GM20000 (cell line): ENCODE results near the gene BRIP1.

Experiments
- DNase-seq: peaks from one replicate; pipeline ENCODE4 v3.0.0; 2012; ENCODE audit warnings: low spot score
- CTCF ChIP-seq: IDR thresholded peaks from 2 replicates; pipeline ENCODE4 v1.5.1; 2012; ENCODE audit warnings: mild to moderate bottlenecking, control low read depth; ENCODE audit errors: extremely low read depth, missing control alignments

Gene BRIP1

GRCh38 chr17:61806081-61806828 lies 57.1 kb downstream of the BRIP1 start:
- DNase-seq: no peak
- no peak for TF ChIP-seq CTCF

GRCh38 chr17:61805399-61805798 lies 57.9 kb downstream of the BRIP1 start:
- no peak for TF ChIP-seq CTCF
- no peak for DNase-seq

GRCh38 chr17:61803796-61804195 lies 59.5 kb downstream of the BRIP1 start:
- no peak for DNase-seq
- TF ChIP-seq CTCF: no peak

- no peak for DNase-seq
- TF ChIP-seq CTCF: no peak
Measured at GRCh38 chr17:61803216-61803615, 60.1 kb downstream of the BRIP1 start.

- no peak for TF ChIP-seq CTCF
- peak; percentile 8 for DNase-seq
Measured at GRCh38 chr17:61799812-61800484, 63.4 kb downstream of the BRIP1 start.

- TF ChIP-seq CTCF: no peak
Measured at GRCh38 chr17:61797283-61797682, 66.0 kb downstream of the BRIP1 start.

GRCh38 chr17:61795546-61795945 lies 67.8 kb downstream of the BRIP1 start:
- TF ChIP-seq CTCF: no peak
- no peak for DNase-seq

More at GRCh38 chr17:61797283-61797682, 66.0 kb downstream of the BRIP1 start:
- DNase-seq: no peak
